GM12878 (cell line): Measurements from ENCODE around the gene TUBGCP2. TPM values are rescaled to one million over a fixed set of nuclear protein-coding genes. Genes with fewer than 3 reads are reported as not detected.

Source experiments
- ATAC-seq: fragments of 200-7000 bp; cut with Tn5 transposase; 3 replicates; pipeline ENCODE4 v1.9.1; 2020; ENCODE audit warnings: mild to moderate bottlenecking, moderate library complexity
- BruUV-seq: library from RNA; stranded (reverse); fragments of 400-500 nt; replicated peaks from 2 replicates; lab custom pipeline; 2021; lab: Mats Ljungman, UMichigan
- CTCF ChIA-PET: fragments of 300-600 bp; sonication (Branson Sonifier 250); formaldehyde crosslinking; extraction: SDS; loops from one replicate; lab custom pipeline; 2021; ENCODE audit warnings: inconsistent platforms; lab: Yijun Ruan, JAX
- POLR2A ChIA-PET: fragments of 350-600 bp; formaldehyde crosslinking; extraction: SDS; loops from one replicate; lab custom pipeline; 2021; ENCODE audit warnings: inconsistent platforms; lab: Charles Lee
- RAD21 ChIA-PET: fragments of 300-600 bp; sonication (Branson Sonifier 250); formaldehyde crosslinking; loops from one replicate; lab custom pipeline; 2023; ENCODE audit warnings: antibody characterized with exemption; ENCODE audit not compliant: unreplicated experiment; lab: Charles Lee
- SMC1A ChIA-PET: fragments of 300-600 bp; sonication (Branson Sonifier 250); formaldehyde crosslinking; loops from one replicate; lab custom pipeline; 2023; ENCODE audit not compliant: unreplicated experiment, uncharacterized antibody; lab: Charles Lee
- DNase-seq: peaks from one replicate; pipeline ENCODE4 v3.0.0-alpha.2; 2011; ENCODE audit warnings: low read depth, low spot score
- FAIRE-seq: peaks from 3 replicates; lab custom pipeline; 2011; peaks lifted over from hg19 to GRCh38; lab: Jason Lieb, UNC
- H2AFZ ChIP-seq: 2 replicates; pipeline ENCODE4 v1.6.0; 2011; ENCODE audit warnings: low read depth, low read length, control low read depth; ENCODE audit not compliant: control insufficient read depth
- H3K27ac ChIP-seq: 2 replicates; pipeline ENCODE4 v1.5.1; 2011; ENCODE audit warnings: control low read depth; ENCODE audit not compliant: control insufficient read depth, insufficient read depth
- H3K27me3 ChIP-seq, 2 experiments: replicated peaks in 1 of 2; 2 replicates each; pipeline versions ENCODE4 v1.6.0 to v1.6.1; 2011; ENCODE audit warnings: low read length in 1 of 2; ENCODE audit not compliant: control insufficient read depth in 2 of 2, insufficient read depth in 2 of 2
- H3K36me3 ChIP-seq, 2 experiments: 2 replicates each; pipeline ENCODE4 v1.5.1; 2011; ENCODE audit warnings: low read length in 1 of 2; ENCODE audit not compliant: control insufficient read depth in 2 of 2, insufficient read depth in 2 of 2
- H3K4me1 ChIP-seq: 2 replicates; pipeline ENCODE4 v1.6.1; 2011; ENCODE audit warnings: mild to moderate bottlenecking, low read length, moderate library complexity, mixed read lengths; ENCODE audit not compliant: control insufficient read depth, insufficient read depth
- H3K4me2 ChIP-seq: 2 replicates; pipeline ENCODE4 v1.6.0; 2011; ENCODE audit warnings: control low read depth; ENCODE audit not compliant: control insufficient read depth, insufficient read depth
- H3K4me3 ChIP-seq: fragments of 200-600 bp; sonication (generic); 2 replicates; pipeline ENCODE4 v1.5.1; 2016
- H3K79me2 ChIP-seq: 2 replicates; pipeline ENCODE4 v1.6.0; 2011; ENCODE audit warnings: low read length; ENCODE audit not compliant: control insufficient read depth, insufficient read depth
- H3K9ac ChIP-seq: 2 replicates; pipeline ENCODE4 v1.8.0; 2011; ENCODE audit warnings: low read length, control low read depth, mixed read lengths; ENCODE audit not compliant: control insufficient read depth, insufficient read depth
- H3K9me3 ChIP-seq: replicated peaks from 3 replicates; pipeline ENCODE4 v1.5.1; 2011; ENCODE audit warnings: mild to moderate bottlenecking, low read length; ENCODE audit not compliant: control insufficient read depth, insufficient read depth
- H4K20me1 ChIP-seq: 2 replicates; pipeline ENCODE4 v1.6.0; 2011; ENCODE audit not compliant: control insufficient read depth, insufficient read depth
- ATF7 ChIP-seq: fragments of 450-650 bp; IDR thresholded peaks from 2 replicates; pipeline ENCODE4 v1.6.1; 2016; ENCODE audit warnings: low read depth, mild to moderate bottlenecking
- BMI1 ChIP-seq: fragments of 450-650 bp; IDR thresholded peaks from 2 replicates; pipeline ENCODE4 v1.6.1; 2016; ENCODE audit warnings: mild to moderate bottlenecking, moderate library complexity, borderline replicate concordance
- CBFB ChIP-seq: IDR thresholded peaks from 2 replicates; pipeline ENCODE4 v1.6.1; 2016; ENCODE audit warnings: antibody characterized with exemption, low read depth
- E4F1 ChIP-seq: fragments of 450-650 bp; IDR thresholded peaks from 2 replicates; pipeline ENCODE4 v1.6.1; 2018; ENCODE audit warnings: borderline replicate concordance, mild to moderate bottlenecking; ENCODE audit not compliant: partially characterized antibody
- GATAD2B ChIP-seq: fragments of 450-650 bp; conservative IDR thresholded peaks from 2 replicates; pipeline ENCODE4 v1.6.1; 2017; ENCODE audit warnings: low read depth, mild to moderate bottlenecking, moderate library complexity
- HDAC6 ChIP-seq: fragments of 200-600 bp; sonication (generic); IDR thresholded peaks from one replicate; pipeline ENCODE4 v1.8.0; 2017; ENCODE audit warnings: antibody characterized with exemption; ENCODE audit not compliant: unreplicated experiment
- IKZF2 ChIP-seq, 2 experiments: fragments of 450-650 bp; IDR thresholded peaks; 2 replicates each; pipeline ENCODE4 v1.6.1; 2017; ENCODE audit warnings: mild to moderate bottlenecking in 2 of 2, moderate library complexity in 2 of 2
- JUNB ChIP-seq: IDR thresholded peaks from 2 replicates; pipeline ENCODE4 v1.6.1; 2016; ENCODE audit warnings: antibody characterized with exemption, mild to moderate bottlenecking
- MLLT1 ChIP-seq: fragments of 450-650 bp; IDR thresholded peaks from 2 replicates; pipeline ENCODE4 v1.6.1; 2016; ENCODE audit warnings: mild to moderate bottlenecking
- NFXL1 ChIP-seq: fragments of 450-650 bp; IDR thresholded peaks from 2 replicates; pipeline ENCODE4 v1.6.1; 2017; ENCODE audit warnings: antibody characterized with exemption, mild to moderate bottlenecking, borderline replicate concordance
- NR2C1 ChIP-seq: fragments of 450-650 bp; IDR thresholded peaks from 2 replicates; pipeline ENCODE4 v1.6.1; 2017; ENCODE audit warnings: antibody characterized with exemption, mild to moderate bottlenecking, moderate library complexity
- RAD21 ChIP-seq: IDR thresholded peaks from 2 replicates; pipeline ENCODE4 v1.6.1; 2011; ENCODE audit warnings: mild to moderate bottlenecking, low read depth, low read length, moderate library complexity; ENCODE audit not compliant: insufficient read depth
- SMAD5 ChIP-seq: IDR thresholded peaks from 2 replicates; pipeline ENCODE4 v1.6.1; 2016; ENCODE audit warnings: antibody characterized with exemption, low read depth
- SMC3 ChIP-seq: IDR thresholded peaks from 2 replicates; pipeline ENCODE4 v1.6.1; 2011; ENCODE audit warnings: low read length, improper control_type of control experiment, borderline replicate concordance
- STAT1 ChIP-seq: fragments of 450-650 bp; conservative IDR thresholded peaks from 2 replicates; pipeline ENCODE4 v1.6.1; 2014; ENCODE audit warnings: antibody characterized with exemption, mild to moderate bottlenecking
- TARDBP ChIP-seq: IDR thresholded peaks from 2 replicates; pipeline ENCODE4 v1.6.1; 2016; ENCODE audit warnings: borderline replicate concordance
- TCF7 ChIP-seq: IDR thresholded peaks from 2 replicates; pipeline ENCODE4 v1.6.1; 2014; ENCODE audit warnings: antibody characterized with exemption, borderline replicate concordance
- ZNF384 ChIP-seq: IDR thresholded peaks from 2 replicates; pipeline ENCODE4 v1.6.1; 2012; ENCODE audit warnings: low read depth, mild to moderate bottlenecking, low read length, improper control_type of control experiment, borderline replicate concordance
- ZZZ3 ChIP-seq: IDR thresholded peaks from 2 replicates; pipeline ENCODE4 v1.6.1; 2011; ENCODE audit warnings: low read depth; ENCODE audit not compliant: control insufficient read depth, insufficient read length
- WGBS: methylation state at CpG from one replicate; pipeline ENCODE4 v1.1.6; 2016; ENCODE audit warnings: low lambda C conversion rate; ENCODE audit not compliant: insufficient replicate concordance, insufficient coverage; ENCODE audit errors: missing lambda C conversion rate; 5-methylcytosine and 5-hydroxymethylcytosine counted together
- in situ Hi-C: fragments of 300-500 bp; cut with MboI; formaldehyde crosslinking; loops from 9 replicates; pipeline ENCODE4 v1.14.3; 2018; ENCODE audit warnings: mixed read lengths
- intact Hi-C: fragments of 100-400 bp; cut with micrococcal nuclease; formaldehyde crosslinking; loops from one replicate; pipeline ENCODE4 v1.14.2; 2022; ENCODE audit not compliant: unreplicated experiment
- polyA plus RNA-seq, 11 experiments: library from polyadenylated mRNA; depleted of rRNA in 4 of 11; unstranded in 6 of 11; stranded (reverse) in 5 of 11; fragments of >200 nt; fragmentation: Nextera tagmentation in 4 of 11; fragmentation: Illumina TruSeq in 1 of 11; extraction: Ambion mirVana in 4 of 11; extraction: Trizol in 1 of 11; gene quantifications; 1 replicate in 1 of 11; 2 replicates in 10 of 11; pipeline versions ENCODE4 v1.2.1 to v1.2.3, GENCODE V29; 2011 to 2016; ENCODE audit warnings: inconsistent platforms in 2 of 11, missing spikeins in 2 of 11, low read depth in 1 of 11
- total RNA-seq, 4 experiments: library from RNA; depleted of rRNA in 3 of 4; stranded (reverse); fragments of >200 nt in 3 of 4; fragmentation: Illumina TruSeq in 1 of 4; extraction: Trizol in 1 of 4; gene quantifications; 2 replicates each; pipeline versions ENCODE4 v1.2.1 to v1.2.3, GENCODE V29; 2013 to 2021

TUBGCP2 gene
- total and polyA plus RNA-seq, 10 of the 15 experiments (the other 5 are each of a cell fraction or from before 2014, with no cell fraction given), result 4.8 to 47.1 (median 34.7) TPM

- 90% methylated on average over 17 of the region's 17 CpGs for WGBS
- FAIRE-seq, result no peak
- in situ Hi-C loops, result loop anchor here (5.0 kb wide), 1 partner anchor 165 kb away; no protein-coding TSS in a partner anchor
- H3K9me3 ChIP-seq, result no peaks in the 10 kb centered on the region
- no peaks in the 10 kb centered on the region; the same call in 1 of the 2 replicates for H4K20me1 ChIP-seq
- peak overlapping the region; percentile 97 for H3K4me2 ChIP-seq
- no peak overlapping the region for H2AFZ ChIP-seq
- H3K27me3 ChIP-seq, result no peaks in the 10 kb centered on the region
- peaks cover 4 to 6% of the 10 kb centered on the region in 2 experiments; a peak in 3 of 4 replicates for H3K36me3 ChIP-seq
- intact Hi-C loops, result loop anchor here (5.0 kb wide), 1 partner anchor 85 kb away; the partner anchor contains the start of gene MTG1
- no TSS peak for BruUV-seq
- H3K27ac ChIP-seq, result no peak overlapping the region
- POLR2A ChIA-PET, result interaction anchor here (0.9 kb wide), 1 partner anchor 28 kb away, joined by 3 read pairs; no protein-coding TSS in a partner anchor
- RAD21 ChIA-PET, result no interaction called here
- SMC1A ChIA-PET, result interaction anchor here (0.7 to 1.7 kb wide), 3 partner anchors 28 to 46 kb away, joined by 4 to 7 read pairs (median 4); no protein-coding TSS in a partner anchor
- TF ChIP-seq SMC3, result no peak
- TF ChIP-seq TARDBP, result no peak
- no peak for TF ChIP-seq MLLT1
- no peak for TF ChIP-seq TCF7
- no peak for TF ChIP-seq IKZF2 (IDR thresholded peaks at IDR 0.05)
- TF ChIP-seq NR2C1, result no peak
- no peak for TF ChIP-seq E4F1
- TF ChIP-seq CBFB, result no peak
- no peak for TF ChIP-seq ATF7
- TF ChIP-seq HDAC6, result no peak
- TF ChIP-seq STAT1, result no peak
- TF ChIP-seq NFXL1, result no peak
- no peak for TF ChIP-seq SMAD5
- TF ChIP-seq GATAD2B, result no peak
- no peak for TF ChIP-seq ZNF384
- no peak for TF ChIP-seq JUNB
- no peak for TF ChIP-seq ZZZ3
- no peak for TF ChIP-seq BMI1
- TF ChIP-seq RAD21, result no peak
- H3K4me3 ChIP-seq, result no peak overlapping the region
- CTCF ChIA-PET, result interaction anchor here (0.7 to 2.9 kb wide), 12 partner anchors 13 to 344 kb away, joined by 3 to 15 read pairs (median 3); partner anchors contain the start of gene ADAM8
- peaks cover 38% of the 10 kb centered on the region for H3K79me2 ChIP-seq
- H3K4me1 ChIP-seq, result peaks cover 19% of the 10 kb centered on the region
- no peak overlapping the region for H3K9ac ChIP-seq
- no peak for ATAC-seq
- no peak for DNase-seq
These were observed 1.7 kb downstream of the TUBGCP2 start for GRCh38 chr10:133306941-133307379.
